K562 (cell line): ENCODE results near the gene BCL2L15. TPM values are rescaled to one million over a fixed set of nuclear protein-coding genes. Genes with fewer than 3 reads are reported as not detected.
A peak's percentile ranks its signal among the peaks of the same experiment; 100 is the strongest.

Source experiments
- ATF7 ChIP-seq: fragments of 450-650 bp; IDR thresholded peaks from 2 replicates; pipeline ENCODE4 v1.7.1; 2014; ENCODE audit warnings: mild to moderate bottlenecking, moderate library complexity
- BHLHE40 ChIP-seq: IDR thresholded peaks from 2 replicates; pipeline ENCODE4 v1.6.1; 2011; ENCODE audit warnings: low read length, improper control_type of control experiment
- C11orf30 ChIP-seq: fragments of 450-650 bp; IDR thresholded peaks from 2 replicates; pipeline ENCODE4 v1.6.1; 2016; ENCODE audit warnings: low read depth, mild to moderate bottlenecking
- CTBP1 ChIP-seq: fragments of 450-650 bp; IDR thresholded peaks from 2 replicates; pipeline ENCODE4 v1.6.1; 2016; ENCODE audit warnings: borderline replicate concordance
- HLTF ChIP-seq: fragments of 450-650 bp; IDR thresholded peaks from 2 replicates; pipeline ENCODE4 v1.6.1; 2016
- MLX ChIP-seq, 2 experiments: fragments of 450-650 bp in 1 of 2; sonication (generic) in 1 of 2; formaldehyde crosslinking; conservative IDR thresholded peaks; 2 replicates each; pipeline versions ENCODE4 v1.4.0 to v1.8.1; 2020 to 2022; ENCODE audit warnings: mild to moderate bottlenecking in 1 of 2, missing genetic modification reagents in 1 of 2
- NCOA1 ChIP-seq: fragments of 450-650 bp; IDR thresholded peaks from 2 replicates; pipeline ENCODE4 v1.6.1; 2016; ENCODE audit warnings: low read depth
- NCOR1 ChIP-seq: fragments of 450-650 bp; IDR thresholded peaks from 2 replicates; pipeline ENCODE4 v1.6.1; 2016; ENCODE audit warnings: mild to moderate bottlenecking, moderate library complexity
- NONO ChIP-seq, 2 experiments: fragments of 200-400 bp in 1 of 2; fragments of 450-650 bp in 1 of 2; formaldehyde crosslinking in 1 of 2; IDR thresholded peaks; 2 replicates each; pipeline ENCODE4 v1.6.1; 2017; ENCODE audit warnings: low read depth in 2 of 2, mild to moderate bottlenecking in 2 of 2, moderate library complexity in 2 of 2, low read length in 1 of 2
- PTTG1 ChIP-seq: fragments of 450-650 bp; IDR thresholded peaks from 2 replicates; pipeline ENCODE4 v1.6.1; 2016; ENCODE audit warnings: low read depth, mild to moderate bottlenecking, missing genetic modification characterization, missing compliant biosample characterization
- RCOR1 ChIP-seq, 2 experiments: IDR thresholded peaks; 2 replicates each; pipeline ENCODE4 v1.6.1; 2012; ENCODE audit warnings: low read depth in 2 of 2, low read length in 2 of 2, borderline replicate concordance in 1 of 2, improper control_type of control experiment in 1 of 2
- SMAD1 ChIP-seq: fragments of 150-350 bp; IDR thresholded peaks from 2 replicates; pipeline ENCODE4 v1.6.1; 2014; ENCODE audit warnings: low read length, low read depth; ENCODE audit not compliant: partially characterized antibody
- SMC3 ChIP-seq: conservative IDR thresholded peaks from 2 replicates; pipeline ENCODE4 v1.6.1; 2011; ENCODE audit warnings: low read depth, low read length, improper control_type of control experiment; ENCODE audit not compliant: insufficient read depth
- TAF9B ChIP-seq: fragments of 450-650 bp; IDR thresholded peaks from 2 replicates; pipeline ENCODE4 v1.6.1; 2018; ENCODE audit warnings: mild to moderate bottlenecking; ENCODE audit not compliant: partially characterized antibody
- ZBTB43 ChIP-seq: sonication (generic); formaldehyde crosslinking; IDR thresholded peaks from 2 replicates; pipeline ENCODE4 v1.8.0; 2023; ENCODE audit warnings: mild to moderate bottlenecking, missing genetic modification reagents
- ZNF282 ChIP-seq: sonication (generic); formaldehyde crosslinking; IDR thresholded peaks from 2 replicates; pipeline ENCODE4 v1.8.1; 2023; ENCODE audit warnings: missing genetic modification reagents
- ZNF561 ChIP-seq: fragments of 450-650 bp; formaldehyde crosslinking; conservative IDR thresholded peaks from 2 replicates; pipeline ENCODE4 v1.4.0; 2020; ENCODE audit warnings: mild to moderate bottlenecking, moderate library complexity
- ZNF583 ChIP-seq: fragments of 250-450 bp; sonication (Bioruptor Pico); IDR thresholded peaks from 2 replicates; pipeline ENCODE4 v1.4.0; 2020
- ZNF696 ChIP-seq: fragments of 250-450 bp; sonication (Bioruptor Pico); conservative IDR thresholded peaks from 2 replicates; pipeline ENCODE4 v1.4.0; 2020; ENCODE audit warnings: mild to moderate bottlenecking, moderate library complexity
- polyA plus RNA-seq, 8 experiments: library from polyadenylated mRNA; depleted of rRNA in 4 of 8; stranded (reverse) in 5 of 8; unstranded in 3 of 8; fragments of >200 nt; fragmentation: Nextera tagmentation in 2 of 8; fragmentation: Illumina TruSeq in 1 of 8; extraction: Ambion mirVana in 2 of 8; extraction: Trizol in 1 of 8; gene quantifications; 2 replicates each; pipeline versions ENCODE4 v1.2.1 to v1.2.3, GENCODE V29; 2011 to 2014; ENCODE audit warnings: inconsistent platforms in 1 of 8, missing spikeins in 1 of 8
- total RNA-seq, 7 experiments: library from RNA; depleted of rRNA in 6 of 7; stranded (reverse); fragments of >200 nt in 6 of 7; fragmentation: Illumina TruSeq in 2 of 7; extraction: Trizol in 2 of 7; gene quantifications; 2 replicates each; pipeline versions ENCODE4 v1.2.1 to v1.2.3, GENCODE V29; 2011 to 2021; ENCODE audit warnings: low replicate concordance in 1 of 7
- TF ChIP-seq, protein P1 (sequence below): IDR thresholded peaks from 2 replicates; pipeline ENCODE4 v1.6.1; 2011; ENCODE audit warnings: borderline replicate concordance, low read depth, mild to moderate bottlenecking, moderate library complexity, low read length; ENCODE audit not compliant: insufficient read depth, poor library complexity, severe bottlenecking
- TF ChIP-seq, protein P2 (sequence below): fragments of 250-450 bp; sonication (Bioruptor Pico); IDR thresholded peaks from 2 replicates; pipeline ENCODE4 v1.4.0; 2020

The BCL2L15 gene
- total and polyA plus RNA-seq, 9 of the 15 experiments (the other 6 are each of a cell fraction or from before 2014, with no cell fraction given), result 0.06 to 0.42 (median 0.28) TPM; not detected in 1

DNA sequence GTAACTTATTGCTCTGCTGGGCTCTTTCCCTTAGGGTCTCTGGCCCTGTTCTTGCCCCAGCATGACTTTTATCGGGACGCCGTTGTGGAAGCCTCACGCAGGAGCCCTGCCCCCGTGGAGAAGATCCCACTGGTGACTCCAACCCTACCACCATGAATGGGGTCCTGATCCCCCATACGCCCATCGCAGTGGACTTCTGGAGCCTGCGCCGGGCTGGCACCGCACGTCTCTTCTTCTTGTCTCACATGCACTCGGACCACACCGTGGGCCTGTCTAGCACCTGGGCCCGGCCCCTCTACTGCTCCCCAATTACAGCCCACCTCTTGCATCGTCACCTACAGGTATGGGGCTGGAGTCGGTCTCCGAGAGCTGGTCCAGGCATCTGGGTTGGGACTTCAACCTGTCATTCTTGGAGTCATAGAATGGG is 18.1 kb upstream of the BCL2L15 start (continued):
- TF ChIP-seq, protein P1, sequence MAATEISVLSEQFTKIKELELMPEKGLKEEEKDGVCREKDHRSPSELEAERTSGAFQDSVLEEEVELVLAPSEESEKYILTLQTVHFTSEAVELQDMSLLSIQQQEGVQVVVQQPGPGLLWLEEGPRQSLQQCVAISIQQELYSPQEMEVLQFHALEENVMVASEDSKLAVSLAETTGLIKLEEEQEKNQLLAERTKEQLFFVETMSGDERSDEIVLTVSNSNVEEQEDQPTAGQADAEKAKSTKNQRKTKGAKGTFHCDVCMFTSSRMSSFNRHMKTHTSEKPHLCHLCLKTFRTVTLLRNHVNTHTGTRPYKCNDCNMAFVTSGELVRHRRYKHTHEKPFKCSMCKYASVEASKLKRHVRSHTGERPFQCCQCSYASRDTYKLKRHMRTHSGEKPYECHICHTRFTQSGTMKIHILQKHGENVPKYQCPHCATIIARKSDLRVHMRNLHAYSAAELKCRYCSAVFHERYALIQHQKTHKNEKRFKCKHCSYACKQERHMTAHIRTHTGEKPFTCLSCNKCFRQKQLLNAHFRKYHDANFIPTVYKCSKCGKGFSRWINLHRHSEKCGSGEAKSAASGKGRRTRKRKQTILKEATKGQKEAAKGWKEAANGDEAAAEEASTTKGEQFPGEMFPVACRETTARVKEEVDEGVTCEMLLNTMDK, result no peak
- 0 out of 2 replicates have a peak, but pooled peaks have one; percentile 8 for TF ChIP-seq HLTF
- no peak for TF ChIP-seq NONO (IDR thresholded peaks at IDR 0.05; ENCODE audit: low read depth in 2 of 2, low read length in 1 of 2)
- no peak for TF ChIP-seq ZBTB43 (CRISPR knock-in tag)
- TF ChIP-seq CTBP1, result no peak
- no peak for TF ChIP-seq RCOR1 (IDR thresholded peaks at IDR 0.05; ENCODE audit: borderline replicate concordance in 1 of 2, low read depth in 2 of 2, low read length in 2 of 2)
- no peak for TF ChIP-seq ATF7
- no peak for TF ChIP-seq SMC3
- TF ChIP-seq MLX (CRISPR knock-in tag; conservative IDR thresholded peaks at IDR 0.05), result no peak
- TF ChIP-seq BHLHE40, result no peak
- peak; percentile 43 for TF ChIP-seq TAF9B
- TF ChIP-seq ZNF561 (CRISPR knock-in tag), result no peak
- no peak for TF ChIP-seq ZNF696 (CRISPR knock-in tag)
- TF ChIP-seq ZNF282 (CRISPR knock-in tag), result no peak
- TF ChIP-seq NCOA1, result no peak
- TF ChIP-seq NCOR1, result no peak
- no peak for TF ChIP-seq C11orf30
- no peak for TF ChIP-seq ZNF583 (CRISPR knock-in tag)
- TF ChIP-seq, protein P2, sequence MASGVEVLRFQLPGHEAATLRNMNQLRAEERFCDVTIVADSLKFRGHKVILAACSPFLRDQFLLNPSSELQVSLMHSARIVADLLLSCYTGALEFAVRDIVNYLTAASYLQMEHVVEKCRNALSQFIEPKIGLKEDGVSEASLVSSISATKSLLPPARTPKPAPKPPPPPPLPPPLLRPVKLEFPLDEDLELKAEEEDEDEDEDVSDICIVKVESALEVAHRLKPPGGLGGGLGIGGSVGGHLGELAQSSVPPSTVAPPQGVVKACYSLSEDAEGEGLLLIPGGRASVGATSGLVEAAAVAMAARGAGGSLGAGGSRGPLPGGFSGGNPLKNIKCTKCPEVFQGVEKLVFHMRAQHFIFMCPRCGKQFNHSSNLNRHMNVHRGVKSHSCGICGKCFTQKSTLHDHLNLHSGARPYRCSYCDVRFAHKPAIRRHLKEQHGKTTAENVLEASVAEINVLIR (CRISPR knock-in tag), result no peak
- TF ChIP-seq PTTG1 (tag), result no peak
- no peak for TF ChIP-seq SMAD1
